AG09319 (cell line): ENCODE data around the gene OR5K3.

Source experiments
- DNase-seq: peaks from one replicate; pipeline ENCODE4 v3.0.0-alpha.2; 2010; ENCODE audit warnings: low read depth; ENCODE audit errors: extremely low read depth
- TF ChIP-seq, protein P1 (sequence below): IDR thresholded peaks from 2 replicates; pipeline ENCODE4 v1.5.1; 2011; ENCODE audit warnings: low read depth, mild to moderate bottlenecking, inconsistent platforms, low read length, moderate library complexity

The OR5K3 gene

GRCh38 chr3:98360681-98361080, 29.8 kb upstream of the OR5K3 start:
- DNase-seq = no peak
- TF ChIP-seq, protein P1, sequence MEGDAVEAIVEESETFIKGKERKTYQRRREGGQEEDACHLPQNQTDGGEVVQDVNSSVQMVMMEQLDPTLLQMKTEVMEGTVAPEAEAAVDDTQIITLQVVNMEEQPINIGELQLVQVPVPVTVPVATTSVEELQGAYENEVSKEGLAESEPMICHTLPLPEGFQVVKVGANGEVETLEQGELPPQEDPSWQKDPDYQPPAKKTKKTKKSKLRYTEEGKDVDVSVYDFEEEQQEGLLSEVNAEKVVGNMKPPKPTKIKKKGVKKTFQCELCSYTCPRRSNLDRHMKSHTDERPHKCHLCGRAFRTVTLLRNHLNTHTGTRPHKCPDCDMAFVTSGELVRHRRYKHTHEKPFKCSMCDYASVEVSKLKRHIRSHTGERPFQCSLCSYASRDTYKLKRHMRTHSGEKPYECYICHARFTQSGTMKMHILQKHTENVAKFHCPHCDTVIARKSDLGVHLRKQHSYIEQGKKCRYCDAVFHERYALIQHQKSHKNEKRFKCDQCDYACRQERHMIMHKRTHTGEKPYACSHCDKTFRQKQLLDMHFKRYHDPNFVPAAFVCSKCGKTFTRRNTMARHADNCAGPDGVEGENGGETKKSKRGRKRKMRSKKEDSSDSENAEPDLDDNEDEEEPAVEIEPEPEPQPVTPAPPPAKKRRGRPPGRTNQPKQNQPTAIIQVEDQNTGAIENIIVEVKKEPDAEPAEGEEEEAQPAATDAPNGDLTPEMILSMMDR = no peak

GRCh38 chr3:98361289-98361688, 29.2 kb upstream of the OR5K3 start:
- DNase-seq = no peak
- TF ChIP-seq, protein P1 = no peak

DNA sequence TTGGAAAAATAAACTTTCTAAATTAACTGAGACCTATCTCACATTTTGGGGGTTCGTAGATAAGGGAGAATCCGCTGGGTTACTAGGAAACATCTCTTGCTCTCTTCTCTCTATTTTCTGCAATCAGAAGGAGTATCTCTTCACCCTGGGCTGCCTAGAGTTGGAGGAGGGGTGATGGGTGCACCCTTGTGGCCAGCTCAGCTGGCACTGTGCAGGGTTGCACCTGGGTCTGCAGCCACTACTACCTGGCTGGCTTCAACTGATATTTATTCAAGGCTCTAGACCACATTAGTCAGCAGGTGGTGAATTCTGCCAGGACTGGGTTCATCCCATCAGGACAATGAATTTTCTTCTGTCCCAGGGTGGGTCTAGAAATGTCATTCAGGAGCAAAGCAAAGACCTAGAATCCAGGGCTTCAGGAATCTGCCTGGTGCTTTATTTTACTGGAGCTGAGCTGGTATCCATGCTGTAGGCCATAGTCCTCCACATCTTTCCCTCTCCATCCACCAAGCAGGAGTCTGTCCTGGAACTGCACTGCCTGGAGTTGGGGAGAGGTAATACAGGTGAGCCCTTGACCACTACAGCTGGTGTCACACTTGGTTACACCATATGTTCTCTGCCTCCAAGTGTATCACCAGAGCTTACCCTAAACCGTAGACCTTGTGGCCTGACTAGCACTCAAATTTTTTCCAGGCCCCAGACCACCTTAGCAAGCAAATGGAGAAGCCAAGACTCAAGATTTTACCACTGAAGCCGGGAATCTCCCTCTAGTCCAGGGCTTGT, 22.8 kb upstream of the OR5K3 start:
- TF ChIP-seq, protein P1 = no peak
- no peak for DNase-seq

DNA sequence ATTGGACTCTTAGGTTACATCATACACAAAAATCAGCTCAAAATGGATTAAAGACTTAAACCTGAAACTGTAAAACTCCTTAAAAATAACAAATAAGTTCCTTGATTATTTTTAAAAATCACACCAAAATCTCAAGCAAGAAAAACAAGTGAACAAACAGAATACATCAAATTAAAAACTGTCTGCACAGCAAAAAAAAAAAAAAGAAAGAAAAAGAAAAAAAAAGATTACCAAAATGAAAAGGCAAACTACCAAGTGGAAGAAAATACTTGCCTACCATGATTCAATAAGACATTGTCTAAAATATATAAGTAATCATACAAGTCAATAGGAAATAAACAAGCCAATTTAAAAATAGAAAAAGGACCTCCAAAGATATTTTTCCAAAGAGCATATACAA, 19.3 kb upstream of the OR5K3 start:
- TF ChIP-seq, protein P1 = no peak
- DNase-seq = no peak

- DNase-seq = no peak
- TF ChIP-seq, protein P1 = no peak
Measured at GRCh38 chr3:98371853-98372252, 18.6 kb upstream of the OR5K3 start.

GRCh38 chr3:98372445-98372844, 18.0 kb upstream of the OR5K3 start:
- TF ChIP-seq, protein P1 = no peak
- DNase-seq = no peak

- DNase-seq = no peak
- TF ChIP-seq, protein P1 = no peak
Measured at GRCh38 chr3:98376631-98377030, 13.8 kb upstream of the OR5K3 start.
